Brain microvascular endothelial cell (primary cell): ENCODE results near the gene RAB6B.
A peak's percentile ranks its signal among the peaks of the same experiment; 100 is the strongest.

Experiments used
- DNase-seq: peaks from one replicate; pipeline ENCODE4 v3.0.0-alpha.2; 2020
- H3K27ac ChIP-seq: fragments of 250-450 bp; sonication (Bioruptor Pico); 2 replicates; pipeline ENCODE4 v1.5.1; 2020; ENCODE audit warnings: mild to moderate bottlenecking, moderate library complexity
- H3K27me3 ChIP-seq: fragments of 250-450 bp; sonication (Bioruptor Pico); replicated peaks from 2 replicates; pipeline ENCODE4 v1.5.1; 2020; ENCODE audit warnings: mild to moderate bottlenecking
- H3K36me3 ChIP-seq: fragments of 250-450 bp; sonication (Bioruptor Pico); replicated peaks from 2 replicates; pipeline ENCODE4 v1.5.1; 2020; ENCODE audit warnings: mild to moderate bottlenecking
- H3K4me3 ChIP-seq: 2 replicates; pipeline ENCODE4 v1.5.1; 2011; ENCODE audit warnings: low read depth, mild to moderate bottlenecking, control low read depth, low read length, moderate library complexity
- in situ Hi-C: cut with HindIII; loops from 2 replicates; pipeline ENCODE4 v1.10.0; 2017; ENCODE audit warnings: low sequenced_read_pairs, low pct_ligation_motif_present
- TF ChIP-seq, protein P1 (sequence below): IDR thresholded peaks from 2 replicates; pipeline ENCODE4 v1.5.1; 2011; ENCODE audit warnings: low read depth, mild to moderate bottlenecking, moderate library complexity, low read length, control low read depth, inconsistent platforms; ENCODE audit errors: missing control alignments

The RAB6B gene

GRCh38 chr3:133827684-133828083 lies 68.0 kb downstream of the RAB6B start:
- H3K27me3 ChIP-seq: no peaks in the 10 kb centered on the region
- no peak for DNase-seq
- no peak overlapping the region for H3K27ac ChIP-seq
- H3K36me3 ChIP-seq: peaks cover 4% of the 10 kb centered on the region
- in situ Hi-C loops: no loop called here
- no peak overlapping the region for H3K4me3 ChIP-seq
- TF ChIP-seq, protein P1, sequence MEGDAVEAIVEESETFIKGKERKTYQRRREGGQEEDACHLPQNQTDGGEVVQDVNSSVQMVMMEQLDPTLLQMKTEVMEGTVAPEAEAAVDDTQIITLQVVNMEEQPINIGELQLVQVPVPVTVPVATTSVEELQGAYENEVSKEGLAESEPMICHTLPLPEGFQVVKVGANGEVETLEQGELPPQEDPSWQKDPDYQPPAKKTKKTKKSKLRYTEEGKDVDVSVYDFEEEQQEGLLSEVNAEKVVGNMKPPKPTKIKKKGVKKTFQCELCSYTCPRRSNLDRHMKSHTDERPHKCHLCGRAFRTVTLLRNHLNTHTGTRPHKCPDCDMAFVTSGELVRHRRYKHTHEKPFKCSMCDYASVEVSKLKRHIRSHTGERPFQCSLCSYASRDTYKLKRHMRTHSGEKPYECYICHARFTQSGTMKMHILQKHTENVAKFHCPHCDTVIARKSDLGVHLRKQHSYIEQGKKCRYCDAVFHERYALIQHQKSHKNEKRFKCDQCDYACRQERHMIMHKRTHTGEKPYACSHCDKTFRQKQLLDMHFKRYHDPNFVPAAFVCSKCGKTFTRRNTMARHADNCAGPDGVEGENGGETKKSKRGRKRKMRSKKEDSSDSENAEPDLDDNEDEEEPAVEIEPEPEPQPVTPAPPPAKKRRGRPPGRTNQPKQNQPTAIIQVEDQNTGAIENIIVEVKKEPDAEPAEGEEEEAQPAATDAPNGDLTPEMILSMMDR: no peak

DNA sequence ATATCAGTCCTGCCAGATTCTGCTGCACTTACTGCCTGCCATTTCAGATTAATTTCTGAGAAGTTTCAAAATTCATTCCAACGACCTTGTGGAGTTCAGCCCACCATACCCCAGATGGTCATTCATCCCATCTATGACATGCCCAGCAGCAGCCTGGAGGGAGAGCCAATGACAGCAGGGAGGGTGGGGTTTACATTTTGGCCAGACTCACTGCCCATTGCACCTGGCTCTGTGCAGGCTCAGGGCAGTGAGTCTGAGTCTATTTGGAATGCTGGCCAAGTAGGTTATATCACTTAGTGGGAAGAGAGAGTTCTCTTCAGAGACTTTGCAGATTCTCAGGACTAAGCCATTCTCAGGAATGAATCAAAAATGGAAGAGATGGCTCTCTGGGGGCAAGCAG lies 68.5 kb downstream of the RAB6B start:
- no peak overlapping the region for H3K27ac ChIP-seq
- no peak for DNase-seq
- in situ Hi-C loops: no loop called here
- TF ChIP-seq, protein P1: no peak
- H3K4me3 ChIP-seq: no peak overlapping the region
- peaks cover 9% of the 10 kb centered on the region for H3K36me3 ChIP-seq
- H3K27me3 ChIP-seq: no peaks in the 10 kb centered on the region

DNA sequence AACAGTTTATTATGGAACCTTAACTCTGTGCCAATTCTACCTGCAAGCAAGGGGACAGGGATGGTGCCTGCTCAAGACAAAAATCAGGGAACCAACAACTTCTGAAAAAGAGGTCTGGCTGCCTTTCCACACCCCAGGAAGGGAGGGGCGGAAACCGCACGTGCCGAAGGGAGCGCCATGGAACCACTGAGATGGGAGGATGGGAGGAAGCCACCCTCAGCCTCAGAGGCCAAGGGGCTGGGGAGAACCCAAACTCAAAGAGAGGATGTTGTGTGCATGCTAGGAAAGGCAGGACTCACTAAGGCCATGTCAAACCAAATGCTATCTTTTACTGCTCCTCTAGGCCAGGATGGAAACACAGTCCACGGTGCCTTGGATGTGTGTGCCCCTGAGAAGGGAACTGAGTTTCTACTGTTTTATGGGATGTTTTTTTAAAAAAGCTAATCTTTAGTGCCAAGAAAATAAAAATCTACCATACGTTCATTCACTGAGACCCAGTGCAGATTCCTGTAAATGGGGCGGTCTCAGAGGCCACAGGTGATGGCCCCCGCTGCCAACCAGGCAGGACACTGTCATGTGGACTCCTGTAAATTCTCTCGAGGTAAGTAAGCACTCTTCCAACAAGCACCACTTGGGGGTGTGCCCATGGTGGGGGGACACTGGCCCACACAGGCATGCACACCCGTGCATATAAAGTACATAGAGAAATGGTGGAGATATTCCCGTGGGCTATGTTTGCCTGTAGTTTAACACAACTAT lies 69.5 kb downstream of the RAB6B start:
- in situ Hi-C loops: no loop called here
- no peak for DNase-seq
- TF ChIP-seq, protein P1: no peak
- Histone ChIP-seq H3K4me3 (no peak overlapping the region), H3K27me3 (no peaks in the 10 kb centered on the region), H3K27ac (no peak overlapping the region), H3K36me3 (peaks cover 19% of the 10 kb centered on the region)

GRCh38 chr3:133824961-133825485 lies 70.7 kb downstream of the RAB6B start:
- Histone ChIP-seq H3K27ac (no peak overlapping the region), H3K4me3 (no peak overlapping the region), H3K27me3 (no peaks in the 10 kb centered on the region), H3K36me3 (peaks cover 30% of the 10 kb centered on the region)
- no peak for DNase-seq
- in situ Hi-C loops: no loop called here
- TF ChIP-seq, protein P1: no peak

DNA sequence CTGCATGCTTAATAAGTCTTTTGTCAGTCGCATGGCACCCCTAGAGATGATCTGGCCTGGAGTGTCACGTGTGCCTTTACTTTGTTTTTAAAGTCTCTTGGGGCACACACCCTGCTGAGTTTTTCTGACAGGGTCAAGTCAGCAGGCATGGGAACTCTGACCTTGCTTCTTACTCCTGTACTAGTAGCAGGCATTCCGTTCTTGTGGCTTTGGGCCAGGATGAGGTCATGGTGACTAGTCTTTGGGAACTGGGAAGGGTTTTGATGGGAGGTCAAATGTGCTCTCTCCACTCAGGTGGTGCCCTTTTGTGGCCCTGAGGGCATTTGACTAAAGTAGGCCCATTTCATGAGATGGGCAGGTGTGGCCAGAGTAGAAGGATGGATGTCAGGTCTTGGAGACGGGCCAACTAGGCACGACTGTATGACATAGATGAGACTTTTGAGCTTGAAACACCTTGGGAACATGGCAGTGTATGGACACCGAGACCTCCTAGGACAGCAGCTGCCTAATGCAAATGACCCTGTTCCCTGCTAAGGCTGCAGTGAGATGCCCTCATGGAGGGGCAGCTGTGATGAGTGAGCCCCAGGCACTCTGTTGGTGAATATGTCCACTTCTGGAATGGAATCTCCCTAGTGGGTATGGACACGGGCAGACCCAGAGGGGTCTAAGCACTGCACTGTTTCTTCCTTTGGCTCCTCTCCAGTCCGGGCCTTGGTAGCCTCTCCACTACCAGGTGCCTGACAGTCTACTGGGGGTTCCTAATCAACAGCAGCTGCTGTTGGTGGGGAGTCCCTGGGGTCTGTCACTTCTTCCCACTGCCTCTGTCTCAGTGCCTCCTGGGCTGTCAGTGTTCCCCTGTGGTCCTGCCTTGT lies 73.7 kb downstream of the RAB6B start:
- Histone ChIP-seq H3K27me3 (no peaks in the 10 kb centered on the region), H3K27ac (no peak overlapping the region), H3K36me3 (peaks cover 46% of the 10 kb centered on the region), H3K4me3 (no peak overlapping the region)
- TF ChIP-seq, protein P1: no peak
- in situ Hi-C loops: no loop called here
- DNase-seq: peak; percentile 55
